ENCODE measurements around the gene SPDYE1.
A peak's percentile ranks its signal among the peaks of the same experiment; 100 is the strongest.
"Not testable (repeated sequence)": the region's sequence is repeated elsewhere in the genome, so short reads cannot be mapped to it uniquely, and the experiment has no call there.

SPDYE1 gene

DNA sequence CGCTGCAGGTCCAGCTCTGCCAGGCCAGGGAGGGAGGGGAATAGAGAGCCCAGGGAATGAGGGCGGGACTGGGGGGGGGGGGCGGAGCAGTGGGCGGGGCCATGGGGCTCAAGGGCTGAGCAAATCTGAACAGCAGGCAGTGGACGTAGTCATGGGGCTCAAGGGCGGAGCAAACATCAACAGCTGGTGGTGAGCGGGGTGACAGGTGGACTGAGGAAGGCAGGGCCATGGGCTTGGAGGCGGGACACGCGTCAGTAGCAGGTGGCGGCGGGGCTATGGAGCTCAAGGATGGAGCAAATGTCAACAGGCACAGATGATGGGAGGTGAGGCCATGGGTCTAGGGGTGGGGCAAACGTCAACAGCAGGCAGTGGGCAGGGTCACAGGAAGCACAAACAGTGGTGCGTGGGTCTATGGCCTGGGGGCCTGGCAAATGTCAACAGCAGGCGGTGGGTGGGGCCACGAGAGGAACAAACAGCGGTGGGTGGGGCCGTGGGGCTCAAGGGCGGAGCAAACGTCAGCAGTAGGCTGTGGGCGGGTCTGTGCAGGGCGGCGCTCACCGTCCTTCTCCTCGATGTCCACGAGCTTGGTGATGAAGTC lies 41.4 kb downstream of the SPDYE1 start:
- H3K4me1 Mint-ChIP-seq; H3K9me3 Mint-ChIP-seq; H3K27me3 Mint-ChIP-seq; H3K36me3 Mint-ChIP-seq (ENCODE audit: insufficient read depth): not testable (repeated sequence)
- Mint-ChIP-seq H3K27ac (ENCODE audit: low read depth) (peak overlapping the region; percentile 53), H3K4me3 (peak overlapping the region; percentile 55)
- DNase-seq (ENCODE audit: low spot score in 2 of 2) (peak; percentile 75 to 80), ATAC-seq (replicated peaks; ENCODE audit: extremely low read depth, poor library complexity, severe bottlenecking) (peak; percentile 59)

DNA sequence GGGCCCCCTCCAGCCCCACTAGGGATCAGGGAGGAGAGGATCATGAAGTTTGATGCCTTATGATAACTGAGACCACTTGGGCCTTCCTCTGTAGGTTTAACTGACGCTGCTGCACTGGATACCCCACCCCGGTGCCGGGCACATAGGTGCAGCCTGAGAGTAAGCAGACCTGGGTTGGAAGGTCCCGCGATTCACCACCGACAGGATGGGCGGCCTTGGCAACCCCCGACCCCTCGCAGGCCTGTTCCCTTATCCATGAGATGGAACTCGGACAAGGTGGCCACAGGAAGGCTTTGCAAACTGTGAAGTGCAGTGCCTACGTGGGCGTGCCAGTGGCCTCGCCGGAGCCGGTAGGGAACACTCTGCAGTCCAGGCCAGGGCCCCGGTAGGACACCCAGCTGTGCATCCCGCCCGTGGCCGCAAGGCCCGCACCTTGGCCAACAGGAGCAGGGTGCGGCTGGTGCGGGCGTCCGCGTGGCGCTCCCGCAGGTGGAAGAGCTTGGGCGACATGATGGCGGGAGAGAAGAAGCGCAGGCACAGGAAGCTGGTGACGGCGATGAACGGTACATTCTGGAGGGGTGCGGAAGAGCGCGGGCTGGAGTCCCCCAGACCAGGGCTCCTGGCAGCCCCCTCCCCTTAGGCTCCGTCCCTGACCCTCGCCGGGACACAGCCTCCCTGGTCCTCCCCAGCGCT lies 42.2 kb downstream of the SPDYE1 start:
- ATAC-seq (replicated peaks; ENCODE audit: extremely low read depth, poor library complexity, severe bottlenecking): peak; percentile 57
- not testable (repeated sequence) for H3K9me3 Mint-ChIP-seq; H3K27ac Mint-ChIP-seq (ENCODE audit: low read depth); H3K4me1 Mint-ChIP-seq; DNase-seq (ENCODE audit: low spot score in 2 of 2); H3K36me3 Mint-ChIP-seq (ENCODE audit: insufficient read depth); H3K27me3 Mint-ChIP-seq
- H3K4me3 Mint-ChIP-seq: peak overlapping the region; percentile 74

DNA sequence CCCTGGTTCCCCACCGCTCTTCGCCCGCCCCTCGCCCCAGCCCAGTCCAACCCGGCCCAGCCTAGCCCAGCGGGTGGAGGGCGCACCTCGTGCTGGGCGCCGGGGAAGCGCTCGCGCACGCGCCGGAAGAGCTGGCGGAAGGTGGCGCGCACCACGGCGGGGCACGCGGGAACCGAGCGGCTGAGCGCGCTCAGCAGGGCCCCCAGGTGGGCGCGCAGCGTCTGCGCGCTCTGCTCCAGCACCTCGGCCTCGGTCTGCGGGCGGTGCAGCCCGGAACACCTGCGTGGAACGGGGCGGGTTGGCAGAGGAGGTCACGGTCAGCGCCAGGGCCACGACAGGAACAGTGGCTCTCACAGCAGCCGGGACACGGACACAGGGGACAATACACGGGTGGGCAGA lies 42.8 kb downstream of the SPDYE1 start:
- H3K4me3 Mint-ChIP-seq: peak overlapping the region; percentile 74
- ATAC-seq (replicated peaks; ENCODE audit: extremely low read depth, poor library complexity, severe bottlenecking): peak; percentile 67
- H3K27ac Mint-ChIP-seq (ENCODE audit: low read depth): peak overlapping the region; percentile 44
- H3K4me1 Mint-ChIP-seq; H3K36me3 Mint-ChIP-seq (ENCODE audit: insufficient read depth); H3K9me3 Mint-ChIP-seq; H3K27me3 Mint-ChIP-seq: not testable (repeated sequence)
- DNase-seq (ENCODE audit: low spot score in 2 of 2): peak; percentile 41 to 50

DNA sequence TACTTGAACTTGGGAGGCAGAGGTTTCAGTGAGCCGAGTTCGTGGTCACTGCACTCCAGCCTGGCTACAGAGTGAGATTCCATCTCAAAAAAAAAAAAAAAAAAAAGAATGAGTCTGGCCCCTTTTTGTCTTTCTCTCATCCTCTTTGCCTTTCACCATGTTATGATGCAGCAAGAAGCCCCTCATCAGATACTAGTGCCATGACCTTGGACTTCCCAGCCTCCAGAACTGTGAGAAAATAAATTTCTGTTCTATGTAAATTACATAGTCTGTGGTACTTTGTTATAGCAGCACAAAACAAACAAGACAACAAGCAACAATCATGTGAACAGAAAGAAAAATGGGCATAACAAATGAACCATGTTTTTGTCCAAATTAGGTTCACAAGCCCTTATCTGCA lies 44.5 kb downstream of the SPDYE1 start:
- H3K9me3 Mint-ChIP-seq: no peaks in the 10 kb centered on the region
- H3K27me3 Mint-ChIP-seq: no peaks in the 10 kb centered on the region
- peaks cover 15% of the 10 kb centered on the region for H3K36me3 Mint-ChIP-seq (ENCODE audit: insufficient read depth)
- ATAC-seq (replicated peaks; ENCODE audit: extremely low read depth, poor library complexity, severe bottlenecking): no peak
- no peak for DNase-seq (ENCODE audit: low spot score in 2 of 2)
- no peak overlapping the region for H3K27ac Mint-ChIP-seq (ENCODE audit: low read depth)
- H3K4me1 Mint-ChIP-seq: peaks cover 26% of the 10 kb centered on the region
- no peak overlapping the region for H3K4me3 Mint-ChIP-seq

DNA sequence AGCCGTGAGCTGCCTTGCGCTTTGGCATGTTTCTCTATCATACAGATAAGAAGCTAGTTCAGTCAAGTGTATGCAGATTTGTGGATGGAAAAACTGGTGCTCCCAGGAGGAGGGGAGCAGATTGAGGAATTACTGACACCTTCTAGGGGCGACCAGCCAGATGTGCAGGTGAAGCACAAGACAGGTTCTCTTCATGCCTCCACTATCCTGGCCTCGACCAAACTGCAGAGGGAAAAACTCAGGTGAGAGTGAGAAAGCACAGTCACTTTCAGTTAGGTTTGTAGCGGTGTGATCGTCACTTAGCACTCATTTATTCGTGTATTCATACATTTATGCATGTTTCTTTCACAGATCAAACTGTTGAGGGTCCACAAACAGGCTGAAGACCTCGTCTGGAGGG lies 46.2 kb downstream of the SPDYE1 start:
- Mint-ChIP-seq H3K4me3 (peak overlapping the region; percentile 84), H3K27ac (ENCODE audit: low read depth) (peak overlapping the region; percentile 88), H3K9me3 (no peaks in the 10 kb centered on the region), H3K27me3 (no peaks in the 10 kb centered on the region), H3K4me1 (peaks cover 38% of the 10 kb centered on the region), H3K36me3 (ENCODE audit: insufficient read depth) (peaks cover 15% of the 10 kb centered on the region)
- no peak for ATAC-seq (replicated peaks; ENCODE audit: extremely low read depth, poor library complexity, severe bottlenecking)
- no peak for DNase-seq (ENCODE audit: low spot score in 2 of 2)

DNA sequence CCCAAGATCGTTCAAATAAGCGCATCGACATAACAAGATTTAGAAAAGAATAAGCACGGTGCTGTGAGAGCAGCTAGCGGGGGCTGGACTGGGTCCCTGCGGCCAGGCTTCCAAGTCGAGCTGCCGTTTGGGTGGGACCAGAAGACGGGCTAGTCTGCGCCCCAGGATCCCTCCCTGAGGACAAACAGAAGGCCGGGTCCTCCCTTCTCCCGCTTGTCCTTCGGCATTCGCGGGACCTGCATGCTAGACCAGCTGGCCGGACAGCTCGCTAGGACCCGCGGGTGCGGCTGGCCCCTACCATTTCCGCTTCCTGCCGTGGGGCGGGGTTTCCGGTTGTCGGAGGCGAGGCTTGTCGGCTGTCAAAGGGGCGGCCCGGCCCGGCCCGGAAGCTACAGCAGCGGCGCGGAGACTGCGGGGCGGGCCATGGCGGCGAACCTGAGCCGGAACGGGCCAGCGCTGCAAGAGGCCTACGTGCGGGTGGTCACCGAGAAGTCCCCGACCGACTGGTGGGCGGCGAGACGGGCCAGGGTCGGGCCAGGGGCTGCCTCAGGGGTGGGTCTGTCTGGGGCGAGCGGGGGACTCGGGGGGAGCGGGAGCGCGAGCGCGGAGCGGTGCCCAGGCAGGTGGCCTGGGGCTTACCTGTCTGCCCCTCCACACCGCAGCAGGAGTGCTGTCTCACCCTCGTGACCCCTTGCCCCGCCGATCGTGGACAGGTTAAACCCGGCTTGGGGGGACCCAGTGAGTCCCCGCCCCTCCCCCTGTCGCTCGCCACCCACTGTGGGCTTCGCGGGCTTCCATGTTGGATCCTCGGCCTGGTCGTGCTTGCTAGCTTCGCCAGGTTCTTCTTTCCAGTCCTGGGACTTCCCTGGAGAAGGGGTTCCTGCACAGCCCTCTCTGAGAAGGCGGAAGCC lies 46.9 kb downstream of the SPDYE1 start, which contains the start of gene DBNL:
DBNL (plus strand) TSS at position 388 of the 911 bp plus-strand sequence; CDS start at position 424, 36 bp downstream.
- H3K27ac Mint-ChIP-seq (ENCODE audit: low read depth): peak within 1 kb of the TSS; percentile 88
- ATAC-seq (replicated peaks; ENCODE audit: extremely low read depth, poor library complexity, severe bottlenecking) (peak; percentile 49), DNase-seq (ENCODE audit: low spot score in 2 of 2) (peak; percentile 71 to 79)
- H3K36me3 Mint-ChIP-seq (ENCODE audit: insufficient read depth): peaks cover 14% of the 10 kb centered on the region
- peaks cover 38% of the 10 kb centered on the region for H3K4me1 Mint-ChIP-seq
- H3K4me3 Mint-ChIP-seq: peak within 1 kb of the TSS; percentile 84
- no peaks in the 10 kb centered on the region for H3K27me3 Mint-ChIP-seq
- H3K9me3 Mint-ChIP-seq: no peaks in the 10 kb centered on the region

DNA sequence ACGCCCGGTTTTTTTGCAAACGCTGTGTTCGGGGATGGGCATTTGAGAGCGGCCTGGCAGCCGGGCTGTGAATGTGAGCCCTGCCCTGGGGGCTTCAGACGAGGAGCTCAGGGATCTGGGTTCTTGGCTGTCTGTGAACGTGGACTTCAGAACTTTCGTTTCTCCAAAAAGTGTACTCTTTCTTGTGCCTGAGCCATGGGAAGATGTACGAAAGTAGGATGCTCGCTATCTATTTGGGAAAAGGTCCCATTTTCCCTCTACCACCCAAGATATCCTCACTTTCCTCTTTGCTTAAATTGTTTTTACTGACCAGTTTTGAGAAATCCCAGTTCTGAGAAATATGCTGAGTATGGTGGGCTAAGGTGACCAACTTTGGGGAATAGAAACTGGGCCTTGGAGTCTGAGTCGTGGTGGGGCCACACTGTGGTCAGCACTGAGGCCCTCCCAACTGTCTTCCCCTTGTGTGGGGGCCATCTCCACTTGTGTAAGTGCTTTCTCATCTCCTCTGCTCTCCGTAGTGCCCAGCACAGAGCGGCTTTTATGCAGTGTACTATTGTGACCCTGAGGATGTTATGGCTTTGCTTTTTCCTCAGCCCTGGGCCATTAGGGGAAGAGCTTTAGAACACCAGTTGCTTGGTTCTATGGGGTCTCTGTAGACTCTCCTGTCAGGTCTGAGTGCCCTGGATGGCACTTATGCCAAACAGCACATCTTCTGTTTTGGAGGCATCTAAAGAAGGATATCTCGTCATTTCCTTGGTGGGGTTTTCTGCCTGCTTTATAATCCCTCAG lies 47.7 kb downstream of the SPDYE1 start:
- no peaks in the 10 kb centered on the region for H3K27me3 Mint-ChIP-seq
- H3K4me3 Mint-ChIP-seq: peak overlapping the region; percentile 84
- peaks cover 44% of the 10 kb centered on the region for H3K4me1 Mint-ChIP-seq
- H3K36me3 Mint-ChIP-seq (ENCODE audit: insufficient read depth): peaks cover 18% of the 10 kb centered on the region
- H3K27ac Mint-ChIP-seq (ENCODE audit: low read depth): peak overlapping the region; percentile 88
- H3K9me3 Mint-ChIP-seq: no peaks in the 10 kb centered on the region
- no peak for ATAC-seq (replicated peaks; ENCODE audit: extremely low read depth, poor library complexity, severe bottlenecking)
- no peak for DNase-seq (ENCODE audit: low spot score in 2 of 2)

DNA sequence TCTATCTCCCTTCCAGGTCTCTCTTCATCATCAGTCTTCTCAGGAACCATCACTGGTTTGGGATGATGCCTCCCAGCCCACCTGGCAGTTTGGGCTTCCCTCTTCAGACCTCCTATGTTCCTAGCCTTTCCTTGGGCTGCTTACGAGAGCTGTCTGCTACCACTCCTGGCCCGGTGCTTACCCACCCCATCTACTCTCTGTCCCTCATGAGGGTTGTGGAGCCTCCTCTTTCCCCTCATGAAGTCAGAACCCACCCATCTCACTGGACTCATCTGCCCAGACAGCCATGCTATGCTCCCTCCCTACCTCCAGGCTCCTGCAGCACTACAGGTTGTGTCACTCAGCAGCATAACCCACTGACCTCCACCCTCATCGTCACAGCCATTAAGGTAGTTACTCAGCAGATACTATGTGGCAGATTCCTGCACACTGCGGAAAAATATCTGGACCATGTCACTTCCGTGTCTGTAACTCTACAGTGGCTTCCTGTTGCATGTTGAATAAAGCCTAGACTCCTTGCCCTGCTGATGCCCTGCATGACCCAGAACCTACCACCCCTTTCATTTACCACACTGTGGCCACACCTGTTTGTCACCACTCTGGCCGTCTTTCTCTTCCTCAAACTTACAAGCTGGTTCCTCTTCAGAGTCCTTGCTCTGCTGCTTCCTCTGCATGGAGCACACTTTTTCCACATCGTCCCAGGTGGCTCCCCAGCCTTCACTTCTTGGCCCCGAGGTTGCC lies 48.8 kb downstream of the SPDYE1 start:
- DNase-seq (ENCODE audit: low spot score in 2 of 2): no peak
- H3K4me3 Mint-ChIP-seq: peak overlapping the region; percentile 84
- H3K4me1 Mint-ChIP-seq: peaks cover 46% of the 10 kb centered on the region
- peak; percentile 44 for ATAC-seq (replicated peaks; ENCODE audit: extremely low read depth, poor library complexity, severe bottlenecking)
- peak overlapping the region; percentile 88 for H3K27ac Mint-ChIP-seq (ENCODE audit: low read depth)
- peaks cover 24% of the 10 kb centered on the region for H3K36me3 Mint-ChIP-seq (ENCODE audit: insufficient read depth)
- H3K27me3 Mint-ChIP-seq: no peaks in the 10 kb centered on the region
- H3K9me3 Mint-ChIP-seq: no peaks in the 10 kb centered on the region

DNA sequence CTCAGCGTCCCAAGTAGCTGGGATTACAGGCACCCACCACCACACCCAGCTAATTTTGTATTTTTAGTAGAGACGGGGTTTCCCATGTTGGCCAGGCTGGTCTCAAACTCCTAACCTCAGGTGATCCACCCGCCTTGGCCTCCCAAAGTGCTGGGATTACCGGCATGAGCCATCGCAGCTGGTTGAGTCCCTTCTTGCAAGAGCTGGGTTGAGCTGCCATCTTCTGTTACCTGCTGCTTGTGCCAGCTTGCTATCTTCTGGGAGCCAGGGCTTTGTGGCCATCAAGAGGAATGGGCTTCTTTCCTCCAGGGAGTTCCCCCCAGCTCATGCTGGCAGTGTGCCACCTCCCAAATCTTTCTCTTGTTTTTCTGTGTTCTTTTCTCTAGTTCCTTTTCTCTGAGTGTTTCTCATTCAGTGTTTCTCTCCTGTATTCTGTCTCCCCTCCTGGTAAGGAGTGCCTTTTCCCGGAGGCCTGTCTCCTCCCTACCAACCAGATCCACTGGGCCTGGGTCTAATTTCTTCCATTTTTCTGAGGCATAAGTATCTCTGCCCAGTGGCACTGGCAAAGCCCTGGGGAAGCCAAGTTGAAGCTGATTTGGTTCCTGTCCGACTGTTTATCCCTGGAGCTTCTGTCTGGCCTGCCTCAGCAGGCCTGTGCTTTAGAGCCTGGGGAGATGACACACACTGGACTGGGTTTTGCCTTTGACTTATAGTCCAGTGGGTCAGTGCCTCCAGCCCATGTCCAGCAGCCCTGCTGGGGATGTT lies 50.5 kb downstream of the SPDYE1 start:
- H3K4me1 Mint-ChIP-seq: peaks cover 46% of the 10 kb centered on the region
- DNase-seq (ENCODE audit: low spot score in 2 of 2): no peak
- peaks cover 40% of the 10 kb centered on the region for H3K36me3 Mint-ChIP-seq (ENCODE audit: insufficient read depth)
- peak overlapping the region; percentile 62 for H3K27ac Mint-ChIP-seq (ENCODE audit: low read depth)
- H3K9me3 Mint-ChIP-seq: no peaks in the 10 kb centered on the region
- no peak for ATAC-seq (replicated peaks; ENCODE audit: extremely low read depth, poor library complexity, severe bottlenecking)
- H3K27me3 Mint-ChIP-seq: no peaks in the 10 kb centered on the region
- H3K4me3 Mint-ChIP-seq: no peak overlapping the region

DNA sequence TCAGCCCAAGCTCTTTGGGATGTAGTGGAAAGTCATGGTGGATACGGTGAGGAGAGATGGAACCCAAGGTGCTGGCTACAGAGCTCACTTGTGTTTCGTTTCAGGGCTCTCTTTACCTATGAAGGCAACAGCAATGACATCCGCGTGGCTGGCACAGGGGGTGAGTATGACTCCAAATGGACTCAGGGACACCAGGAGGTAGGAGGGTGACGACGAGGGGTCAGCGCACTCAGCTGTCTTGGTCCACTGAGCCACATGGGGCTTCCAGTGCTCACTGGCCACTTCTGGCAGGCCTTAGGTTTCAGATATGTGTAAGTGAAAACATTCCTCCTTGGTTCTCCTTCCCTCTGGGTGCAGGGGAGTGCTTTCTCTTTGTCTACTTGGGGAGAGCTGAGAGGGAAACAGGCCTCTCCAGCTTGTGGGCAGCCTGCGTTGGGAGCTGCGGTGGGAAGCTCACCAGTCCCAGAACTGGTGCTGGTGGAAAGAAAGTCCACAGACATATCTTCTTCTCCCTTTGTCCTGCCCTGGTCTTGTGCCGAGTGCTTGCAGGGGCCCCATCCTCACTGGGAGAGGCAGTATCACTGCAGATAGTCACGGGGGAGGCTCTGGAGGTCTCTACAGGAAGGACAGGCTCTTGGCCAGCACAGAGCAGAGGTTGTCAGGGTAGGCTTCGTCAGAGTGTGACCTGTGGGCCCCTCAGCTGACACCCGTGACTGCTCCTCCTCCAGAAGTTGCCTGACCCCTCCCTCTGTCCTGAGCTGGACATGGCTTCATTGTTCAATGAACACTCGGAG lies 52.6 kb downstream of the SPDYE1 start:
- H3K36me3 Mint-ChIP-seq (ENCODE audit: insufficient read depth): peaks cover 49% of the 10 kb centered on the region
- H3K4me3 Mint-ChIP-seq: no peak overlapping the region
- peaks cover 44% of the 10 kb centered on the region for H3K4me1 Mint-ChIP-seq
- no peak overlapping the region for H3K27ac Mint-ChIP-seq (ENCODE audit: low read depth)
- H3K9me3 Mint-ChIP-seq: no peaks in the 10 kb centered on the region
- ATAC-seq (replicated peaks; ENCODE audit: extremely low read depth, poor library complexity, severe bottlenecking) (no peak), DNase-seq (ENCODE audit: low spot score in 2 of 2) (no peak)
- no peaks in the 10 kb centered on the region for H3K27me3 Mint-ChIP-seq

All from central memory CD8-positive, alpha-beta T cell (primary cell).